HG03565 (cell line): ENCODE results near the gene VPS18.

Experiments
- ATAC-seq: cut with Tn5 transposase; IDR thresholded peaks from one replicate; pipeline ENCODE4 v1.9.1; 2021; ENCODE audit warnings: mild to moderate bottlenecking, moderate library complexity; ENCODE audit not compliant: unreplicated experiment

VPS18 gene

GRCh38 chr15:40900256-40901052 lies 6.2 kb downstream of the VPS18 start:
- ATAC-seq: no peak

- ATAC-seq: no peak
Observed at GRCh38 chr15:40901053-40901443, 6.8 kb downstream of the VPS18 start.

GRCh38 chr15:40902605-40903561 lies 8.6 kb downstream of the VPS18 start:
- ATAC-seq: no peak

GRCh38 chr15:40904552-40905201 lies 10.4 kb downstream of the VPS18 start:
- no peak for ATAC-seq

- ATAC-seq: peak; percentile 50
Observed at GRCh38 chr15:40906091-40906990, 12.1 kb downstream of the VPS18 start.

- no peak for ATAC-seq
Observed at GRCh38 chr15:40906991-40907802, 12.9 kb downstream of the VPS18 start.

- ATAC-seq: no peak
Observed at GRCh38 chr15:40908095-40908494, 13.8 kb downstream of the VPS18 start.

- ATAC-seq: no peak
Observed at GRCh38 chr15:40909662-40910630, 15.7 kb downstream of the VPS18 start.

GRCh38 chr15:40911141-40911540 lies 16.9 kb downstream of the VPS18 start:
- no peak for ATAC-seq

- no peak for ATAC-seq
Observed at GRCh38 chr15:40911693-40912092, 17.4 kb downstream of the VPS18 start.

- no peak for ATAC-seq
Observed at GRCh38 chr15:40912478-40912877, 18.2 kb downstream of the VPS18 start.

GRCh38 chr15:40914013-40914412 lies 19.8 kb downstream of the VPS18 start:
- ATAC-seq: no peak

- ATAC-seq: no peak
Observed at GRCh38 chr15:40914486-40914885, 20.2 kb downstream of the VPS18 start.

- ATAC-seq: no peak
Observed at GRCh38 chr15:40915116-40915661, 20.9 kb downstream of the VPS18 start.

- ATAC-seq: no peak
Observed at GRCh38 chr15:40915679-40916078, 21.4 kb downstream of the VPS18 start.

GRCh38 chr15:40917585-40917984 lies 23.3 kb downstream of the VPS18 start:
- no peak for ATAC-seq

- no peak for ATAC-seq
Observed at GRCh38 chr15:40918146-40918798, 24.0 kb downstream of the VPS18 start.
